GM03348 (cell line): ENCODE data around the gene BTRC.
A peak's percentile ranks its signal among the peaks of the same experiment; 100 is the strongest.

Source experiments
- DNase-seq: peaks from one replicate; pipeline ENCODE4 v3.0.0; 2012; ENCODE audit warnings: low spot score

BTRC gene

DNA sequence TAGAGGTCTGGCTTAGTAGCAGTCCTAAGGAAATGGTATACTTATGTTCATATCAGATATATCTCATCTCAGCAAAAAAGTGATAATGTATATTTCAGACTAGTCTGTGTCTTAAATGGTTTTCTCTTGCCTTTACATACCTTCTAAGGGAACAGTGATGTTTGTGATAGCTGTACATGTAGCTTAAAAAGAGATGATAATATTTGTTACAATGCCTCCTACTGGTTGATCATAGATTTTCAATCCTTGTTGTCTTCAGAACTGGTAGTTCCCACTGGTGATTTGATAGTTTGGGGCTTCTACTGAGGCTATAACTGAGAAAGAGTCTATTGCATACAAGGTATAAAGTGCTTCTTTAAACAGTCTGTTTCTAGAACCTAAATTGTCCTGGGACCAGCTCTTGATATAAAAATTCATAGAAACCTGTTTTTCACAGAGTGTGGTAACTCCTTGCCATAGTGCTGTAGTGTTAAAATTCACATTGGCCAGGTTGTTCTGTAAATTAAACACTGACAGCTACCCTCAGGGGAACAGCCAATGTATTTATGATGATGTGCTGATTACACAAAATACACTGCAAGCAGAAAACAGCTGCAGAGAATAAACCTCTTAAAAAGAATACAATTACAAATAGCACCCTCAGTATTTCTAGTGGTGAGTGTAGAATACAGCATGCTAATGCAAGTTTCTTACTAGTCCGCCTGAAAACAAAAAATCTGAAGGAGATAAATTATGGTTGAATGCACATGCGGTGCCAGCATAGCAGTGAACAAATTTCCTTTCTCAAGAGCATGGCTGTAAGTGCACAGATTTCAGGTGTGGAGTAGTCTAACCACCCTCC, 90.3 kb downstream of the BTRC start:
- DNase-seq = peak; percentile 14

- no peak for DNase-seq
Observed at GRCh38 chr10:101446071-101446470, 92.1 kb downstream of the BTRC start.

DNA sequence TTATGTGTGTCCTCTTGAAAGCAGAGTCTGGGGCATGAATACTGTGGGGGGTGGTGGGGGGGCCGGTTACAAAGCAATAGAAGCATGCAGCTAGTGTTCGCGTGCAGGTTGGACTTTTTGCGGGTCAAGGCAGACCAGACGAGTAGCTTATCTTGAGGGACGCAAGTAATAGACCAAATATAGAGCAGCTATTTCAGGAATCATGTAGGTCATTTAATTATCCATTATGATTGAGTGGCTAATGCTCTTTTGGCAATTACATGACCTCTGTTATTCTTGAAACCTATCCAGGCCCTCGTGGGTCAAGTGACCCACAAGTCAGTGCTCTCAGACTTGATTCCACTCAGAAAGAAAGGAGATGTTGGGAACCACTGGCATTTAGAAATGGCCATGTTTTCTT, 93.0 kb downstream of the BTRC start:
- DNase-seq = no peak

DNA sequence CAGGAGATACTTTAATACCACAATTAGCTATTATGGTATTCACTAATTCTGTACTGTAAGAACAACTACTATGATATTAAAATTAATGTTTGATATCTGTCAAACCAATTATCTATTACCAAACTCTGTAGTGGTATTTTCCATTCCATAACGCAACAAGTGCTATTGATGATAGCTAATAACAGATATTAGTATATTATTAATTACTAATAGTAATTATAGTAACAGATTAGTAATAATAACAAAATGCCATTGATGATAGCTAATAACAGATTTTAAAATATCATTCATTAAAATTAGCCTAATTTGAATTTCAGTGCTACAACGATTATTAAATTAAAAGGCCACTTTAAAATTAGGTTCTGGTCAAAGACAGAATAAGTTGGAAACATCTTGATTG, 93.5 kb downstream of the BTRC start:
- no peak for DNase-seq

- DNase-seq = no peak
Observed at GRCh38 chr10:101450277-101451080, 96.5 kb downstream of the BTRC start.

DNA sequence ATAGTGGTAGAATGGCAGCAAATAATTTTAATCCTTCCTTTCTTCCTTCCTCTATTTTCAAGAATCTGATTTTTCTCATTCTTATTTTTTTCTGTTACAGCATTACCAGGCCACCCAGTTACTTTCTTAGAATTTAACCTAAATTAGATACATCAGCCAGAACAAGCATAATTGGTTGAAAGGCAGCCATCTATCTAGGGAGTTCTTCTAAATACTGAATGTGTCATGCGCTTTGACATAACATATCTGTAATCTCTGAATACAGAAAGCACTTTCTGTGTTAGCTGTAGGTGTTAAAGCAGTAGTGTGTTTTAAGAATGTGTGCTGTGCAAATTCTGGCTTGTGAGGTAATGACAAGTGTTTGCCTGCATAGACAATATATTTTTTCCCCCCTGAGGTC, 97.3 kb downstream of the BTRC start:
- no peak for DNase-seq

DNA sequence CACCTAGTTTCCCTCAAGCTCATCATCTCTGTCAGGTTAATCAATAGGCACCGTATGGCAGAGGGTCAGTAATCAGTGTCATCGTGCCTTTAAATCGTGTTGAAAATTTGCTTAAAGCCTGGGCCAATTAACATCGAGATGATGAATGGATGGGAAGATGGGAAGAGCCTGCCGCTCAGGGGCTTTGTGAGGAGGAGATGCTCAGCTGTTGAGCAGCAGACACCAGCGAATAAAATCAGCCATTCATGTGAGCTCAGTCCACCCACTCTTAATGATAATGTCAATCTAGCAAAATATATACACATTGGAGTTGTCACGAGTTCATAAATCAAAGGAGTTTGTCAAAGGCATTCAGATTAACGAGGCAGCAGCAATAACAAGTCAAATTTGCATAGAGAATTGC, 97.7 kb downstream of the BTRC start:
- no peak for DNase-seq

DNA sequence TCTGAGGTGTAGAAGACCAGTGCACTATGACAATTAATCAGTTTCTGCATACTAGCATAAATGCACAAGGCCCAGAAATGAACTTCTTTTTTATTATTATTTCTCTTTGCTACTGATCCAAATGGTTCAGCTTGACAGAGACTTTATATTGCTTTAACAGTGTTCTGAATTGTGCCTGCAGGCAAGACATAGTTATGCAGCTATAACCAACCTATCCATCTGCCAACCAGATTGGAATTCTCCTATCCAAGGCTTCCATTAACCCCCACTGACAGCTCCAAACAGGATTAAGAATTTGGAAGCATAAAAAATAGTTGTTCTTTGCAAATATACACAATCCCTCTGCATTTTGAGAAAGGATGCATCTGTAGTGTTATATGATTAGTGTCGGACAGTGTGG, 98.2 kb downstream of the BTRC start:
- DNase-seq = no peak

DNA sequence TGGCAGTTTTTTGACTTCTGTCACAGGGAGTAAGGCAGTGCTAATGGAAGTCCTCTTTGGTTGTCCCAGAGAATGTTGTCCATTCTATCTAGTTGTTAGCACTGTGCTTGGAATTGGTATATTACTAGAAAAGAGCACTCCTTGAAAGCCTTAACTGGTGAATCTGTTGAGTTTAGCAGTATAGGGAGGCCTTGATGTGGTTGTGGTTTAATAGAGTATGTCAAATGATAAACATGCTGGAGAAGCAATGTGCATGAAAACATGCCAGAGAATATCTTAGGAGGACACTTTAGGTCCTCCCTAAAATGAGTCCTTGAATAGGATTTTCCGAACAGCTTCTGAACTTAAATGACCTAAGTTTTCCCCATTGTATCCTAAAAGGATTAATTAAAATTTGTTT, 98.6 kb downstream of the BTRC start:
- no peak for DNase-seq

DNA sequence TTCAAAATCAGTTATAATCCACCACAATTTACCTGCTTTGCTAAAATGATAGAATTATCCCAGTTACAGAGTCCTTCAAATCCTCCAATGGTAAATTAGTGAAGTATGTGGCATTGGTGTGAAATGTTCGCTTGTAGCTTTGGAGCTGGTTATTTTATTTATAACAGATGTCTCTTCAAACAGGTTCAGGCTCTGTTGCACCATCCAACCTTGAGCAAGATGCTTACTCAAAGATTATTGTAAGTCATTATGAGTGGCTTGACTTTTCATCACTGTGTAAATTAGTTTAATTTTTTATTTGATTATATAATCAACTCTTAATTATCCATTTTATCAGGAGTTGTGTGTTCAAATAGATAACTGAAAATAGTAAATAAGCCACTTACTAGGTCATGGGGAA, 99.4 kb downstream of the BTRC start:
- no peak for DNase-seq

GRCh38 chr10:101453791-101454718, 100.1 kb downstream of the BTRC start:
- no peak for DNase-seq

DNA sequence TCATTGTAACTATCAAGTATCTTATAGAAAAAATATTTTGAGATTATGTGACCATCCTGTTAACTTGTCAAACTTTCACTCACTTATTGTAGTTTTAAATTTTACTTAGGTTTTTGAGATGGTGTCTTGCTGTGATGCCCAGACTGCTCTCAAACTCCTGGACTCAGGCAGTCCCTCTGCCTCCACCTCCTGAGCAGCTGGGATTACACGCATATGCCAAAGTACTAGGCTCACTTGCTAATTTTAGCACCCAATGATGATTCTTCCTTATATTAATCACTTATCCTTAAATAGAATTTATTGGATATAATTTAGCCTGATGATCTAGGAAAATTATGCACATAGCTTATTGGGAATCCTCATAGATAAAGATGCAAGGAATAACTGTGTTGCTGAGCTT, 104.9 kb downstream of the BTRC start:
- no peak for DNase-seq

GRCh38 chr10:101464082-101464481, 110.1 kb downstream of the BTRC start:
- DNase-seq = no peak

- DNase-seq = no peak
Observed at GRCh38 chr10:101464599-101464998, 110.6 kb downstream of the BTRC start.

DNA sequence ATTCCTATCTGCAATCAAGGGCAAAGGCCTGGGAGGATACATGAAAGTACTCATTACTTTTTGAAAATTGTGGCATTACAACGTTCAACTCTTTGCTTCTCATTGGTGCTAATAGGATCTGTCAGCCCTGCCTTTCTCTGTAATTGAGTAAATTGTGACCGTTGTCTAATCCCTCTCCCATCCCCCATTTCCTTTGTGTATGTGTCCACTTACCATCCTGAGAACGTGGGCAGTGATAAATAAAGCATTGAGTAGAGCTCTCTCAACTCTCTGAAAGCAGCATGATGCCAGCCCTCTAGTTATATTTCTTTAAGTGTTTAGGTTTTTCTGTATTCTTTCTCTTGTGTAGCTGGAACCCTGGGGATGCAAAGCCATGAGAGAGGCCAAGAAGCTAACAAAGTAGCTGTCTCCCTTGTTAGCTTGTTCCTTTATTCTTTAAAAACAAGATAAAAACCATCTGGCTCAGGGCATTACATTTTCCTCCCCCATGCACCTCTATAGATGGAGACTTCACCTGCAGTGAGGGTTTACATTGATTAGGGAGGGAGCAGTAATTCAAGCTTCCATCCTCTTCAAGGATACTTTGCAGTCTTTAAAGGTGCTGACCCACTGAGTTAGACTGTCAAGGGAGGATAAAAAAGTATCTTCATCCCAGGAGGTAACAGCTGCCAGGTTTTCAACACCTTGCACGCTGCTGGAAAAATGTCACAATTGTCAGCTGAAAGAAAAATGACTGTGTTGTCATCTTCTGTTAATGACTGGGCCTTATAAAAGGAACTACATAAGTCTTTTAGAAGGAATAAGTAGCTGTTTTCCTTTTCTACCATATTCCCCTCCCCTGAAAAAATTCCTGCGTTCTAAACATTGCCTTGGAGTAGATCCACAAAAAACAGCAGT, 112.3 kb downstream of the BTRC start:
- no peak for DNase-seq

- DNase-seq = peak; percentile 74
Observed at GRCh38 chr10:101467286-101467770, 113.4 kb downstream of the BTRC start.

GRCh38 chr10:101468159-101468558, 114.2 kb downstream of the BTRC start:
- no peak for DNase-seq

GRCh38 chr10:101476383-101476782, 122.4 kb downstream of the BTRC start:
- DNase-seq = no peak

DNA sequence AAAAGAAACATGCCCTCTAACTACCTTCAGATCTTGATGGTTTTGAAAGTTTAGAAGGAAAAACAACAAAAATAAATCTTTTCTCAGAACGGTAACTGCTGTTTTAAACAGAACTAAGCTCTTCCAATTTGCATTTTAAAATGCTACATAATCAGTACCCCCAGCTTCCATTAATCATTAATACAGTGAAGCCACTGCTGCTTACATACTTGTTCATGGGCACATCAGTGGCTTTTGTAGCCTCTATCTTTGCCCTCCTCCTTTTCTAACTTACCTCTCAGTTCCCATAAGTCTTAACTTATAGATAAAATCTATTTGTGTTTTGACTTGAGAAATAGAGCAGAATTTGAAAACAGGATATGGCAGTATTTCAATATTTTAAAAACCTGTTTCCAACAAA, 125.0 kb downstream of the BTRC start:
- no peak for DNase-seq

GRCh38 chr10:101481256-101481655, 127.3 kb downstream of the BTRC start:
- DNase-seq = no peak

- DNase-seq = no peak
Observed at GRCh38 chr10:101482568-101482967, 128.6 kb downstream of the BTRC start.
